ENCODE results near the gene OTX1.

DNA sequence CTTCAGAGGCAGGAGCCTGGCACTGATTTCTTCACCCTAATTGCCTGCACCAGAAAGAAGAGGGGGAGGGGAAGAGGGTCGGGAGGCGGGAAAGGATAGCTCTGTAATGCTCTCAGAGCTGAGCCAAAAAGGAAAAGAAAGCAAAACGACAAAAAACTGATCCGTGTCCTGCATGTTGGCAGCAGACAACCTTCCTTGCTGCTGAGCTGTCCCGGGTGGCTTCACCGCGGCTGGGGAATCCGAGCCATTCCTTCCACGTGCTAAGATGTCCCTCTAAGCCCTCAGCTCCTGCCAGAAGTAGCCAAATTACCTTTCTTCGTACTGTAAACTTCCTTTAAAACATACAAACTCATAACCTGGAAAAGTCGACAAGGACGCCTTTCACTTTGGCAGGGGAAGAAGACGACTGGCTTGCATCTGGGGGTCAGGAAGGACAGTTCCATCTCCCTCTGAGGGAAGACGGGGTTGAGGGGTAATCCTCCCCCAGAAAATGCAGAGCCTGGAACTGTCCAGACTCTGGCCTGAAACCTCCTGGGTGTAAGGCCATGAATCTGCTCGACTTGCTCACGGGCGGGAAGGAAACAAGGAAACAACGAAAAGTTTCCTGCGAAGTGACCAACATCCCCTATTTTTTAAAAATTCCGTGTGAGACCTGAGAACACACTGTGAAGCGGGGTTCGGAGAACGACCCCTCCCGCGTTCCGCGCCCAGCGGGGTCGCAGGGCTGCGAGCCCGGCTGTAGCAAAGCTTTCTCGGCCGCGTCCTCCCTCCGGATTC is 7.7 kb downstream of the OTX1 start:
- TF ChIP-seq CTCF (IDR thresholded peaks at IDR 0.05; ENCODE audit: low read length) (no peak), EZH2 (IDR thresholded peaks at IDR 0.05; ENCODE audit: borderline replicate concordance, low read length) (no peak)

Measured in OCI-LY1 (cell line).